Mesothelial cell of epicardium (in vitro differentiated cells): ENCODE results near the gene ZNF532. TPM values are rescaled to one million over a fixed set of nuclear protein-coding genes. Genes with fewer than 3 reads are reported as not detected.

Experiments
- DNase-seq, 2 experiments: peaks; one replicate each; pipeline ENCODE4 v3.0.0; 2021; ENCODE audit warnings: low spot score in 2 of 2; ENCODE audit not compliant: unreplicated experiment in 2 of 2
- H3K27ac Mint-ChIP-seq: 2 replicates; pipeline ENCODE4 v1.8.0; 2021; ENCODE audit warnings: mixed read lengths
- H3K27me3 Mint-ChIP-seq: 2 replicates; pipeline ENCODE4 v1.8.0; 2021; ENCODE audit warnings: low read depth, mixed read lengths
- H3K36me3 Mint-ChIP-seq: 2 replicates; pipeline ENCODE4 v1.8.0; 2021; ENCODE audit warnings: mixed read lengths
- H3K4me1 Mint-ChIP-seq: 2 replicates; pipeline ENCODE4 v1.8.0; 2021; ENCODE audit warnings: mixed read lengths
- H3K4me3 Mint-ChIP-seq: 2 replicates; pipeline ENCODE4 v1.8.0; 2021; ENCODE audit warnings: mild to moderate bottlenecking, moderate library complexity, mixed read lengths
- H3K9me3 Mint-ChIP-seq: 2 replicates; pipeline ENCODE4 v1.8.0; 2021; ENCODE audit warnings: mixed read lengths
- CTCF ChIP-seq: fragments of 200-600 bp; sonication (generic); IDR thresholded peaks from one replicate; pipeline ENCODE4 v1.5.0; 2021; ENCODE audit warnings: antibody characterized with exemption; ENCODE audit not compliant: unreplicated experiment
- total RNA-seq: library from RNA; stranded (reverse); gene quantifications from 3 replicates; pipeline ENCODE4 v1.2.1, GENCODE V29; 2021

Gene ZNF532
- total RNA-seq, 1 donor from 2014 or later = 188 TPM

GRCh38 chr18:59032308-59032707, 167.6 kb downstream of the ZNF532 start:
- H3K27me3 Mint-ChIP-seq = no peaks in the 10 kb centered on the region
- no peak for TF ChIP-seq CTCF
- H3K9me3 Mint-ChIP-seq = no peaks in the 10 kb centered on the region
- no peaks in the 10 kb centered on the region for H3K36me3 Mint-ChIP-seq
- DNase-seq = no peak
- no peak overlapping the region for H3K27ac Mint-ChIP-seq
- H3K4me3 Mint-ChIP-seq = no peak overlapping the region
- H3K4me1 Mint-ChIP-seq = peaks cover 1% of the 10 kb centered on the region

- Mint-ChIP-seq H3K27me3 (no peaks in the 10 kb centered on the region), H3K4me1 (no peaks in the 10 kb centered on the region), H3K27ac (no peak overlapping the region), H3K36me3 (no peaks in the 10 kb centered on the region), H3K9me3 (no peaks in the 10 kb centered on the region), H3K4me3 (no peak overlapping the region)
- TF ChIP-seq CTCF = no peak
- no peak for DNase-seq
Measured at GRCh38 chr18:59033359-59033758, 168.7 kb downstream of the ZNF532 start.

GRCh38 chr18:59033974-59034373, 169.3 kb downstream of the ZNF532 start:
- H3K27me3 Mint-ChIP-seq = no peaks in the 10 kb centered on the region
- no peak for TF ChIP-seq CTCF

GRCh38 chr18:59035591-59035990, 170.9 kb downstream of the ZNF532 start:
- no peak for DNase-seq
- Mint-ChIP-seq H3K9me3 (no peaks in the 10 kb centered on the region), H3K4me3 (no peak overlapping the region), H3K27me3 (no peaks in the 10 kb centered on the region), H3K27ac (no peak overlapping the region), H3K36me3 (no peaks in the 10 kb centered on the region), H3K4me1 (no peaks in the 10 kb centered on the region)
- no peak for TF ChIP-seq CTCF

More at GRCh38 chr18:59033974-59034373, 169.3 kb downstream of the ZNF532 start:
- H3K27ac Mint-ChIP-seq = no peak overlapping the region
- no peak overlapping the region for H3K4me3 Mint-ChIP-seq
- no peaks in the 10 kb centered on the region for H3K4me1 Mint-ChIP-seq
- no peaks in the 10 kb centered on the region for H3K9me3 Mint-ChIP-seq
- DNase-seq = no peak
- H3K36me3 Mint-ChIP-seq = no peaks in the 10 kb centered on the region

Other genes starting within 250 kb of the ZNF532 start
- gene ALPK2, start 235.8 kb upstream of the ZNF532 start, total RNA-seq = 5.6 to 6.4 TPM (median 5.8 TPM) in 3 replicates
- gene MALT1, start 193.4 kb upstream of the ZNF532 start, total RNA-seq = 24.3 to 25.8 TPM (median 25.3 TPM) in 3 replicates